ENCODE data around the gene PLXNB2.

DNA sequence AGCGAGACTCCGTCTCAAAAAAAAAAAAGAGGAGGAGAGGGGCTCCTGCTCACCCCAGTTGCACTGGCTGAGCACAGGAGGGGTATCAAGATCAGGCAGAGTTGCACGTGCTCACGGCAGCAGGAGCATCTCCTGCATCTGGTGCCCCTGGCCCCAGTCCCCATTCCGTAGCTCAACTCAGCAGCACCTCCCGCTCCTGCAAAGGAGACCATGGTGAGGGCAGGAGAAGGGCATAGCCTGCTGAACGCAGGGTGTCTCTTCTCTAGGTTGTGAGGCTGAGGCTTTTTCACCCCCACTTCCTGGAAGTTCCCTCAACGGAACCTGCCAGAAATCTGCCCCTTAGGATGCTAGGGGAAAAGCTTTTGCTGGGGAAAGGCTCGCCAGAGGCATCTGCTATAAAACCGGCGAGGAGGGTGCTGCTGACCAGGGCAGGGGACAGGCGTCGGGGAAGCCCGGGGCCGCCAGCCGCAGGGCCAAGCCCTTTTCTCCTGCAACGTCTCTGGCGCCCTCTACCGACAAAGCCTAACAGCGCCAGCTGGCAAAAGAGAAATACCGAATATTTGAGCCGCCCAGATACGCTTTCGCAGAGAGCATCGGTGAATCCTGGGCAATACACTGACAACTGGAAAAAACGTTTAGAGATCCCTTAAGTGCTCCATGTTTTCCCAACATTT is 34.7 kb upstream of the PLXNB2 start:
- TF ChIP-seq EZH2phosphoT487 (IDR thresholded peaks at IDR 0.05; ENCODE audit: insufficient read depth, low read depth) (no peak), EZH2 (IDR thresholded peaks at IDR 0.05; ENCODE audit: insufficient read depth, poor library complexity, severe bottlenecking) (no peak)
